ENCODE data around the gene GTF3C1.

DNA sequence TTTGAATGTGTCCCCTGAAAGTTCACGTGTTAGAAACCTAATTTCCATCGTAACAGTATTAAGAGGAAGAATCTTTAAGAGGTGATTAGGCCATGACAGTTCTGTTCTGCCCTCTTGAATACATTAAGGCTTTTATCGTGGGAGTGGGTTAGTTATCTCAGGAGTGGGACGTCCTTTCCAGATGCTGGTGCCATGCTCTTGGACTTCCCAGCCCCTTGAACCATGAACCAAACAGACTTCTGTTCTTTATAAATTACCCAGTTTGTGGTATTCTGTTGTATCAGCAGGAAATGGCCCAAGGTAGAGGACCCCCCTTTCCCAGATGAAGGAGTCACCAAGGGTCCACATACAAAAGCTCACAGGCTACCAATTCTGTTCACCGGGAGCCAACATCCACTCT is 10.1 kb downstream of the GTF3C1 start:
- TF ChIP-seq ZNF274 (IDR thresholded peaks at IDR 0.05; ENCODE audit: low read depth, low read length) (no peak), YY1 (IDR thresholded peaks at IDR 0.05; ENCODE audit: insufficient read depth, insufficient read length) (no peak), SUZ12 (IDR thresholded peaks at IDR 0.05; ENCODE audit: extremely low read depth, insufficient read depth, insufficient read length) (no peak)

Measured in NT2/D1 (cell line).